ENCODE data around the gene ADAMTS3.

DNA sequence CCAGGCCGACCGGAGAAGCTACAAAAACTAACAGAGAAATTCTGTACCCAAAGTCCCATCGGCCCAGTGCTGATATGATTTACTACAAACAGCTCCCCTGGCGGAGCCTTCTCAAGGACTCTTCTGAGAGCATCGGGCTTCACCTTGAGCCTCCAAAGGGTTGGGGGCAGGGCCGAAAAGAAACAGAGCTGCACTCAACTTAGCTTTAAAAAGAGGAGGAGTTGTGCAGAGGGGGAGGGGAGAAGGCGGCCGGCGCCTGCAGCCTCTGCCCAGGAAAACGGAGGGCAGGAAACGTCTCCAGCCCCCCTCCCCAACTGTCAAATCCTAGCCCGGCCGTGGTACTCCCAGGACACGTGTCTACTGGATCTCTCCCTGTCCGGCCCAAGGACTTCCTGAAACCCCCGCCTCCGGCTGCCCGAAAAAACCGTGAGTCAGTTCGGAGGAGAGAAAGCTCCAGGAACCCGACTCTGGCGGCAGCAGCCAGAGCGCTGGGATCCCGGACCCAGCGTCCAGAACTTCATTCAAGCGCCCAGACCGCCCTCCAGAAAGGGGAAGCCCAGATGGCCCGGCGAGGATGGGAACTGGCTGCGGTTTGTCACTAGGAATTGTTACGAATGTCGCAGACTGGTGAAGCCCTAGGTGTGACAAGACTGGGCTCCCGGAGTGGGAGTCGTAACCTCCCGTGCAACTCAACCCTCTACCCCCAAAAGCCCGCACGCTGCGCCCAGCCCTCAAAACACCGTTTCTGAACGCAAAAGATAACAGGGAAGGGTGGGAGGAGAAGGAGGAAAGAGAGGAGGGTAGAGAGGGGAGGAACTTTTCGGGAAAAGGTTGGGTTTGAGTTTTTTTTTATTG is 973 bp downstream of the ADAMTS3 start:
- TF ChIP-seq, protein P1, sequence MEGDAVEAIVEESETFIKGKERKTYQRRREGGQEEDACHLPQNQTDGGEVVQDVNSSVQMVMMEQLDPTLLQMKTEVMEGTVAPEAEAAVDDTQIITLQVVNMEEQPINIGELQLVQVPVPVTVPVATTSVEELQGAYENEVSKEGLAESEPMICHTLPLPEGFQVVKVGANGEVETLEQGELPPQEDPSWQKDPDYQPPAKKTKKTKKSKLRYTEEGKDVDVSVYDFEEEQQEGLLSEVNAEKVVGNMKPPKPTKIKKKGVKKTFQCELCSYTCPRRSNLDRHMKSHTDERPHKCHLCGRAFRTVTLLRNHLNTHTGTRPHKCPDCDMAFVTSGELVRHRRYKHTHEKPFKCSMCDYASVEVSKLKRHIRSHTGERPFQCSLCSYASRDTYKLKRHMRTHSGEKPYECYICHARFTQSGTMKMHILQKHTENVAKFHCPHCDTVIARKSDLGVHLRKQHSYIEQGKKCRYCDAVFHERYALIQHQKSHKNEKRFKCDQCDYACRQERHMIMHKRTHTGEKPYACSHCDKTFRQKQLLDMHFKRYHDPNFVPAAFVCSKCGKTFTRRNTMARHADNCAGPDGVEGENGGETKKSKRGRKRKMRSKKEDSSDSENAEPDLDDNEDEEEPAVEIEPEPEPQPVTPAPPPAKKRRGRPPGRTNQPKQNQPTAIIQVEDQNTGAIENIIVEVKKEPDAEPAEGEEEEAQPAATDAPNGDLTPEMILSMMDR (IDR thresholded peaks at IDR 0.05), result peak in 5 of 6 experiments; percentile 27 to 40 (median 30)
- TF ChIP-seq POLR2A (IDR thresholded peaks at IDR 0.05), result peak; percentile 23 to 70
